Measurements from ENCODE around the gene RHBG. TPM values are rescaled to one million over a fixed set of nuclear protein-coding genes. Genes with fewer than 3 reads are reported as not detected.
"Not testable (repeated sequence)": the region's sequence is repeated elsewhere in the genome, so short reads cannot be mapped to it uniquely, and the experiment has no call there.

The RHBG gene
- total RNA-seq, 1 donor from 2014 or later, result not detected

GRCh38 chr1:156346636-156347035 is 22.4 kb upstream of the RHBG start:
- H3K27ac ChIP-seq (replicated peaks), result no peak overlapping the region
- no peak for DNase-seq
- H3K36me3 ChIP-seq, result no peaks in the 10 kb centered on the region
- no peaks in the 10 kb centered on the region for H3K4me1 ChIP-seq
- peaks cover 41% of the 10 kb centered on the region for H3K27me3 ChIP-seq (ENCODE audit: low read depth)
- H3K4me3 ChIP-seq, result no peak overlapping the region
- no peak for TF ChIP-seq CTCF (IDR thresholded peaks at IDR 0.05; ENCODE audit: borderline replicate concordance)
- H3K9me3 ChIP-seq (replicated peaks), result no peaks in the 10 kb centered on the region
- intact Hi-C loops (cut with micrococcal nuclease), result no loop called here

- Histone ChIP-seq H3K27ac (replicated peaks) (no peak overlapping the region), H3K27me3 (ENCODE audit: low read depth) (peaks cover 48% of the 10 kb centered on the region), H3K4me3 (no peak overlapping the region), H3K36me3 (no peaks in the 10 kb centered on the region), H3K9me3 (replicated peaks) (no peaks in the 10 kb centered on the region), H3K4me1 (no peaks in the 10 kb centered on the region)
- no peak for DNase-seq
- no peak for TF ChIP-seq CTCF (IDR thresholded peaks at IDR 0.05; ENCODE audit: borderline replicate concordance)
- intact Hi-C loops (cut with micrococcal nuclease), result no loop called here
Measured at GRCh38 chr1:156347331-156347730, 21.7 kb upstream of the RHBG start.

GRCh38 chr1:156352481-156352880 is 16.5 kb upstream of the RHBG start:
- H3K27me3 ChIP-seq (ENCODE audit: low read depth), result peaks cover 67% of the 10 kb centered on the region
- H3K4me3 ChIP-seq; DNase-seq; H3K27ac ChIP-seq (replicated peaks); intact Hi-C loops (cut with micrococcal nuclease); H3K9me3 ChIP-seq (replicated peaks); H3K4me1 ChIP-seq; H3K36me3 ChIP-seq: not testable (repeated sequence)

- Histone ChIP-seq H3K27ac (replicated peaks) (no peak overlapping the region), H3K27me3 (ENCODE audit: low read depth) (peaks cover 88% of the 10 kb centered on the region), H3K36me3 (no peaks in the 10 kb centered on the region), H3K4me1 (no peaks in the 10 kb centered on the region), H3K9me3 (replicated peaks) (no peaks in the 10 kb centered on the region), H3K4me3 (no peak overlapping the region)
- intact Hi-C loops (cut with micrococcal nuclease), result no loop called here
- DNase-seq, result no peak
- TF ChIP-seq CTCF (IDR thresholded peaks at IDR 0.05; ENCODE audit: borderline replicate concordance), result no peak
Measured at GRCh38 chr1:156356262-156356874, 12.6 kb upstream of the RHBG start.

GRCh38 chr1:156356875-156357534 is 12.0 kb upstream of the RHBG start:
- Histone ChIP-seq H3K36me3 (no peaks in the 10 kb centered on the region), H3K9me3 (replicated peaks) (no peaks in the 10 kb centered on the region), H3K27me3 (ENCODE audit: low read depth) (peaks cover 87% of the 10 kb centered on the region), H3K4me1 (no peaks in the 10 kb centered on the region), H3K4me3 (no peak overlapping the region), H3K27ac (replicated peaks) (no peak overlapping the region)
- peak; percentile 66 for TF ChIP-seq CTCF (IDR thresholded peaks at IDR 0.05; ENCODE audit: borderline replicate concordance)
- no peak for DNase-seq
- intact Hi-C loops (cut with micrococcal nuclease), result no loop called here

- Histone ChIP-seq H3K9me3 (replicated peaks) (no peaks in the 10 kb centered on the region), H3K27me3 (ENCODE audit: low read depth) (peaks cover 89% of the 10 kb centered on the region), H3K36me3 (no peaks in the 10 kb centered on the region), H3K4me1 (no peaks in the 10 kb centered on the region), H3K27ac (replicated peaks) (no peak overlapping the region), H3K4me3 (no peak overlapping the region)
- no peak for TF ChIP-seq CTCF (IDR thresholded peaks at IDR 0.05; ENCODE audit: borderline replicate concordance)
- intact Hi-C loops (cut with micrococcal nuclease), result no loop called here
- no peak for DNase-seq
Measured at GRCh38 chr1:156357977-156358376, 11.0 kb upstream of the RHBG start.

All from left ventricle myocardium inferior (tissue), 1 donor.